Lung microvascular endothelial cell (primary cell): ENCODE results near the gene CRISPLD2. TPM values are rescaled to one million over a fixed set of nuclear protein-coding genes. Genes with fewer than 3 reads are reported as not detected.

Source experiments
- DNase-seq, 2 donors: peaks; one replicate each; pipeline versions ENCODE4 v3.0.0 to v3.0.0-alpha.2; 2010; ENCODE audit warnings: low read depth in 2 of 2
- total RNA-seq: library from RNA; depleted of rRNA; stranded (reverse); fragments of >200 nt; gene quantifications from 2 replicates; pipeline ENCODE4 v1.2.1, GENCODE V29; 2014

The CRISPLD2 gene
- total RNA-seq, 1 donor from 2014 or later, result 0.20 TPM

- peak in 1 of 2 donors; percentile 32 for DNase-seq
Measured at GRCh38 chr16:84800158-84800978, 19.4 kb upstream of the CRISPLD2 start.

GRCh38 chr16:84803146-84803545 is 16.6 kb upstream of the CRISPLD2 start:
- DNase-seq, result no peak

GRCh38 chr16:84804326-84804725 is 15.5 kb upstream of the CRISPLD2 start:
- DNase-seq, result no peak

- peak; percentile 35 to 92 for DNase-seq
Measured at GRCh38 chr16:84806256-84806889, 13.4 kb upstream of the CRISPLD2 start.

GRCh38 chr16:84806890-84807258 is 12.9 kb upstream of the CRISPLD2 start:
- DNase-seq, result no peak

- DNase-seq, result no peak
Measured at GRCh38 chr16:84807776-84808175, 12.0 kb upstream of the CRISPLD2 start.

GRCh38 chr16:84808826-84809225 is 11.0 kb upstream of the CRISPLD2 start:
- no peak for DNase-seq

GRCh38 chr16:84810518-84811273 is 9.1 kb upstream of the CRISPLD2 start:
- DNase-seq, result peak in 1 of 2 donors; percentile 63

GRCh38 chr16:84811529-84811928 is 8.3 kb upstream of the CRISPLD2 start:
- no peak for DNase-seq

- no peak for DNase-seq
Measured at GRCh38 chr16:84813141-84813934, 6.4 kb upstream of the CRISPLD2 start.

- no peak for DNase-seq
Measured at GRCh38 chr16:84815462-84815861, 4.3 kb upstream of the CRISPLD2 start.

- no peak for DNase-seq
Measured at GRCh38 chr16:84816023-84816422, 3.8 kb upstream of the CRISPLD2 start.

- no peak for DNase-seq
Measured at GRCh38 chr16:84816485-84816884, 3.3 kb upstream of the CRISPLD2 start.

GRCh38 chr16:84817206-84817605 is 2.6 kb upstream of the CRISPLD2 start:
- DNase-seq, result no peak

GRCh38 chr16:84817613-84818012 is 2.2 kb upstream of the CRISPLD2 start:
- DNase-seq, result no peak

- no peak for DNase-seq
Measured at GRCh38 chr16:84818133-84818532, 1.7 kb upstream of the CRISPLD2 start.

- no peak for DNase-seq
Measured at GRCh38 chr16:84818989-84819643, 669 bp upstream of the CRISPLD2 start.

GRCh38 chr16:84820305-84820684 is 510 bp downstream of the CRISPLD2 start:
- DNase-seq, result no peak

- no peak for DNase-seq
Measured at GRCh38 chr16:84820771-84821170, 986 bp downstream of the CRISPLD2 start.

- DNase-seq, result no peak
Measured at GRCh38 chr16:84821179-84821578, 1.4 kb downstream of the CRISPLD2 start.
